H1 (cell line): ENCODE data around the gene MT1X. TPM values are rescaled to one million over a fixed set of nuclear protein-coding genes. Genes with fewer than 3 reads are reported as not detected.

Experiments used
- CTCF ChIA-PET: fragments of 300-600 bp; sonication (Branson Sonifier 250); formaldehyde crosslinking; loops from one replicate; lab custom pipeline; 2021; ENCODE audit not compliant: partially characterized antibody; lab: Charles Lee
- POLR2A ChIA-PET: fragments of 300-600 bp; sonication (Branson Sonifier 250); formaldehyde crosslinking; loops from one replicate; lab custom pipeline; 2021; ENCODE audit warnings: inconsistent platforms; ENCODE audit not compliant: partially characterized antibody; lab: Charles Lee
- DNase-seq, 2 experiments: peaks; one replicate each; pipeline versions ENCODE4 v3.0.0 to v3.0.0-alpha.2; 2010 to 2022; ENCODE audit warnings: low spot score in 2 of 2, low read depth in 1 of 2, mixed read lengths in 1 of 2
- FAIRE-seq: peaks from 2 replicates; lab custom pipeline; 2011; peaks lifted over from hg19 to GRCh38; lab: Jason Lieb, UNC
- H2AFZ ChIP-seq: 2 replicates; pipeline ENCODE4 v1.8.1; 2012; ENCODE audit warnings: low read length, inconsistent platforms
- H2AK5ac ChIP-seq: 2 replicates; pipeline ENCODE4 v1.6.1; 2013; ENCODE audit warnings: low read depth, low read length
- H2BK120ac ChIP-seq: replicated peaks from 2 replicates; pipeline ENCODE3; 2013; ENCODE audit warnings: low read depth, low read length, inconsistent platforms
- H2BK12ac ChIP-seq: 2 replicates; pipeline ENCODE4 v1.6.1; 2013; ENCODE audit warnings: low read depth, low read length
- H2BK15ac ChIP-seq: 2 replicates; pipeline ENCODE4 v1.6.1; 2013; ENCODE audit warnings: low read length
- H2BK20ac ChIP-seq: 2 replicates; pipeline ENCODE4 v1.6.1; 2013; ENCODE audit warnings: low read length
- H2BK5ac ChIP-seq: 2 replicates; pipeline ENCODE4 v1.6.1; 2013; ENCODE audit warnings: low read depth, low read length
- H3K14ac ChIP-seq: 2 replicates; pipeline ENCODE4 v1.6.1; 2013; ENCODE audit warnings: inconsistent platforms; ENCODE audit not compliant: insufficient read length
- H3K18ac ChIP-seq: 2 replicates; pipeline ENCODE4 v1.6.1; 2013; ENCODE audit warnings: low read length; ENCODE audit errors: extremely low read depth
- H3K23ac ChIP-seq: 2 replicates; pipeline ENCODE4 v1.6.1; 2013; ENCODE audit warnings: inconsistent platforms; ENCODE audit not compliant: insufficient read length
- H3K23me2 ChIP-seq: 2 replicates; pipeline ENCODE4 v1.6.1; 2013; ENCODE audit warnings: low read depth, low read length
- H3K27ac ChIP-seq: 2 replicates; pipeline ENCODE4 v1.6.1; 2011; ENCODE audit warnings: low read depth, low read length, inconsistent platforms
- H3K27me3 ChIP-seq, 4 experiments: replicated peaks in 1 of 4; 1 replicate in 1 of 4; 2 replicates in 3 of 4; pipeline versions ENCODE4 v1.6.1 to v1.8.1; 2011 to 2013; ENCODE audit warnings: low read length in 3 of 4, mild to moderate bottlenecking in 3 of 4, inconsistent platforms in 2 of 4, mixed read lengths in 2 of 4, moderate library complexity in 1 of 4; ENCODE audit not compliant: control insufficient read depth in 3 of 4, insufficient read depth in 3 of 4; ENCODE audit errors: extremely low read depth in 1 of 4
- H3K36me3 ChIP-seq, 4 experiments: 2 replicates each; pipeline versions ENCODE4 v1.6.1 to v1.8.1; 2011 to 2013; ENCODE audit warnings: mild to moderate bottlenecking in 4 of 4, low read length in 3 of 4, moderate library complexity in 2 of 4, control low read depth in 1 of 4, inconsistent platforms in 1 of 4; ENCODE audit not compliant: insufficient read depth in 4 of 4, control insufficient read depth in 2 of 4
- H3K4ac ChIP-seq: replicated peaks from 2 replicates; pipeline ENCODE3; 2013; ENCODE audit warnings: low read length, low read depth, mixed read lengths, inconsistent platforms; ENCODE audit not compliant: insufficient read length
- H3K4me1 ChIP-seq, 4 experiments: replicated peaks in 1 of 4; 1 replicate in 1 of 4; 2 replicates in 3 of 4; pipeline versions ENCODE4 v1.6.1 to v1.8.1; 2011 to 2013; ENCODE audit warnings: low read length in 3 of 4, inconsistent platforms in 2 of 4, mixed read lengths in 1 of 4; ENCODE audit not compliant: insufficient read depth in 4 of 4, control insufficient read depth in 3 of 4
- H3K4me2 ChIP-seq, 2 experiments: 2 replicates each; pipeline versions ENCODE4 v1.6.1 to v1.8.1; 2011 to 2013; ENCODE audit warnings: low read depth in 2 of 2, low read length in 2 of 2, control low read depth in 1 of 2, inconsistent platforms in 1 of 2, mild to moderate bottlenecking in 1 of 2; ENCODE audit not compliant: insufficient read depth in 1 of 2
- H3K4me3 ChIP-seq, 4 experiments: fragments of 200-600, 300-600 bp in 1 of 4; sonication (generic), shearing (Covaris generic), sonication (Bioruptor Twin) in 1 of 4; 2 replicates each; pipeline versions ENCODE4 v1.5.1 to v1.8.1; 2011 to 2016; ENCODE audit warnings: low read length in 4 of 4, low read depth in 3 of 4, control low read depth in 2 of 4, inconsistent platforms in 2 of 4, mild to moderate bottlenecking in 2 of 4, mixed read lengths in 1 of 4, moderate library complexity in 1 of 4; ENCODE audit not compliant: insufficient read depth in 2 of 4; ENCODE audit errors: extremely low read depth in 1 of 4
- H3K56ac ChIP-seq: replicated peaks from 2 replicates; pipeline ENCODE3; 2013; ENCODE audit warnings: low read depth, mild to moderate bottlenecking, mixed read lengths, low read length, inconsistent platforms; ENCODE audit not compliant: insufficient read length
- H3K79me1 ChIP-seq: 2 replicates; pipeline ENCODE4 v1.6.1; 2013; ENCODE audit warnings: low read depth, low read length, control low read depth
- H3K79me2 ChIP-seq, 2 experiments: 2 replicates each; pipeline versions ENCODE4 v1.6.1 to v1.8.1; 2012 to 2013; ENCODE audit warnings: low read length in 2 of 2, mild to moderate bottlenecking in 2 of 2, inconsistent platforms in 1 of 2; ENCODE audit not compliant: insufficient read depth in 2 of 2, control insufficient read depth in 1 of 2
- H3K9ac ChIP-seq, 4 experiments: replicated peaks in 1 of 4; 1 replicate in 1 of 4; 2 replicates in 3 of 4; pipeline versions ENCODE4 v1.6.1 to v1.8.1; 2011 to 2013; ENCODE audit warnings: low read depth in 3 of 4, low read length in 3 of 4, control low read depth in 2 of 4, mild to moderate bottlenecking in 2 of 4, moderate library complexity in 2 of 4, inconsistent platforms in 1 of 4; ENCODE audit errors: extremely low read depth in 1 of 4
- H3K9me3 ChIP-seq, 2 experiments: 2 replicates each; pipeline versions ENCODE4 v1.6.1 to v1.8.1; 2012 to 2013; ENCODE audit warnings: mild to moderate bottlenecking in 2 of 2, moderate library complexity in 2 of 2, control low read depth in 1 of 2, inconsistent platforms in 1 of 2, low read depth in 1 of 2, low read length in 1 of 2, mixed read lengths in 1 of 2; ENCODE audit not compliant: insufficient read depth in 2 of 2
- H4K20me1 ChIP-seq, 2 experiments: replicated peaks in 1 of 2; 2 replicates each; pipeline versions ENCODE3 to v1.8.1; 2011 to 2013; ENCODE audit warnings: inconsistent platforms in 2 of 2, low read length in 2 of 2, mild to moderate bottlenecking in 1 of 2; ENCODE audit not compliant: insufficient read depth in 2 of 2, control insufficient read depth in 1 of 2
- H4K5ac ChIP-seq: 2 replicates; pipeline ENCODE4 v1.6.1; 2013; ENCODE audit warnings: low read length, low read depth, mixed read lengths, inconsistent platforms; ENCODE audit not compliant: insufficient read length
- H4K8ac ChIP-seq: 2 replicates; pipeline ENCODE4 v1.8.0; 2013; ENCODE audit warnings: mild to moderate bottlenecking, moderate library complexity, low read length, inconsistent platforms; ENCODE audit not compliant: insufficient read depth; ENCODE audit errors: extremely low read depth
- H4K91ac ChIP-seq: replicated peaks from 2 replicates; pipeline ENCODE3; 2013; ENCODE audit warnings: low read length, mixed read lengths, inconsistent platforms; ENCODE audit not compliant: insufficient read length
- EZH2 ChIP-seq: fragments of 200-600 bp; sonication (generic); IDR thresholded peaks from 2 replicates; pipeline ENCODE4 v1.7.1; 2012; ENCODE audit warnings: low read depth, mild to moderate bottlenecking, moderate library complexity, low read length, inconsistent platforms; ENCODE audit not compliant: severe bottlenecking
- POLR2A ChIP-seq, 2 experiments: IDR thresholded peaks; 1 replicate in 1 of 2; 2 replicates in 1 of 2; pipeline ENCODE4 v1.6.1; 2011; ENCODE audit warnings: low read depth in 2 of 2, low read length in 2 of 2, mild to moderate bottlenecking in 2 of 2; ENCODE audit errors: control extremely low read depth in 1 of 2
- RNF2 ChIP-seq: fragments of 200-900, 300-1000 bp; sonication (generic); IDR thresholded peaks from 2 replicates; pipeline ENCODE4 v1.7.1; 2016; ENCODE audit warnings: borderline replicate concordance, low read depth, mild to moderate bottlenecking, antibody characterized with exemption, low read length; ENCODE audit not compliant: poor library complexity, severe bottlenecking; ENCODE audit errors: missing control alignments
- SUZ12 ChIP-seq: fragments of 200-600 bp; sonication (generic); IDR thresholded peaks from 2 replicates; pipeline ENCODE4 v1.6.1; 2012; ENCODE audit warnings: mild to moderate bottlenecking, inconsistent platforms, low read length, moderate library complexity, mixed read lengths
- WGBS, 2 experiments: shearing (Covaris generic) in 1 of 2; methylation state at CpG; one replicate each; pipeline versions ENCODE4 v1.1.6 to v1.1.7; 2013 to 2015; ENCODE audit warnings: low lambda C conversion rate in 2 of 2, mixed read lengths in 2 of 2, inconsistent platforms in 1 of 2, low coverage in 1 of 2, missing lambda C conversion rate in 1 of 2; ENCODE audit not compliant: insufficient replicate concordance in 2 of 2, insufficient coverage in 1 of 2, insufficient read length in 1 of 2; ENCODE audit errors: extremely low coverage in 1 of 2, missing lambda C conversion rate in 1 of 2; 5-methylcytosine and 5-hydroxymethylcytosine counted together
- polyA plus RNA-seq, 7 experiments: library from polyadenylated mRNA; depleted of rRNA in 3 of 7; stranded (reverse) in 5 of 7; unstranded in 2 of 7; fragments of >200 nt in 5 of 7; fragments of 200-250 nt in 2 of 7; gene quantifications; 1 replicate in 5 of 7; 2 replicates in 1 of 7; 4 replicates in 1 of 7; pipeline versions ENCODE4 v1.2.1 to v1.2.3, GENCODE V29; 2011 to 2013; ENCODE audit warnings: missing spikeins in 2 of 7, mixed read lengths in 2 of 7
- total RNA-seq: library from RNA; stranded (reverse); fragmentation: NEBNext Ultra II Directional; extraction: Animal tissue kit (Norgen Biotek cat#: 25700); gene quantifications from 2 replicates; pipeline ENCODE4 v1.2.1, GENCODE V29; 2021

MT1X gene
- total and polyA plus RNA-seq, 2 of the 8 experiments (the other 6 are each of a cell fraction or from before 2014, with no cell fraction given) = 52.4 to 1,060 TPM

DNA sequence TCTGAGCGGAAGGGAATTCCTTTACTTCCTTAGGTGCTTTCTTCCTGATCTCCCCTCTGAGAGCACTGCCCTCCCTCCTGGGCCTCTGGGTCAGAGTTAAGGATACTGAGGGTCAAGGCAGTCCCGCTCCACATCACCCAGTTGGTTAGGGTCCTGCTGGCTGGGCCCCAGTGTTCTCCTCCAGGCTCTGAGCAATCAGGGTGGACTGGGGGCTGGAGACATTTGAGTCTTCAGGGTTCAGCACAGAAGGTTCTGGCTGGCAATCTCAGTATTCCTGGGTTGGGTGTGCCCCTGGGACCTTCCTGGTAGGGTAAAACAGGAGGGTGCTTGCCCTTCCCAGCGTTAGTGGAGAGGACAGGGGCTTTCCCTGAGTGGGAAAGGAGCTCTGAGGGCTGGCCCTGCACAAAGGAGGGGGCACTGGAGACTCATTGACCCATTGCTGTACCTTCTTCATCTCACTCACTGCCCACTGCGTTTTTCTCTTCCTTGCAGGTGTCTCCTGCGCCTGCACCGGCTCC, 49.4 kb upstream of the MT1X start:
- Histone ChIP-seq H4K5ac (no peak overlapping the region), H3K9me3 (no peaks in the 10 kb centered on the region), H2BK120ac (no peak overlapping the region), H3K56ac (no peak overlapping the region), H2BK15ac (no peak overlapping the region), H4K8ac (no peak overlapping the region), H2BK20ac (no peak overlapping the region; the same call in 1 of the 2 replicates), H2BK12ac (no peak overlapping the region), H3K27ac (no peak overlapping the region), H4K91ac (no peak overlapping the region), H3K4me2 (peak overlapping the region; percentile 68 to 72), H2AFZ (no peak overlapping the region), H3K14ac (no peak overlapping the region), H2BK5ac (peak overlapping the region; percentile 44; the same call in 1 of the 2 replicates), H4K20me1 (peaks cover 14 to 29% of the 10 kb centered on the region in 2 experiments), H3K79me1 (no peaks in the 10 kb centered on the region), H3K4ac (no peak overlapping the region), H3K36me3 (no peaks in the 10 kb centered on the region; a peak in 1 of 8 replicates), H3K4me1 (peaks cover 0 to 13% (median 5%) of the 10 kb centered on the region in 4 experiments; a peak in 6 of 7 replicates), H3K27me3 (peaks cover 91 to 100% (median 100%) of the 10 kb centered on the region in 4 experiments), H3K23ac (no peak overlapping the region), H3K4me3 (peak overlapping the region; percentile 10 to 56 (median 18); a peak in 4 of 8 replicates), H3K79me2 (no peaks in the 10 kb centered on the region), H3K23me2 (peaks cover 5% of the 10 kb centered on the region; the same call in 1 of the 2 replicates), H3K18ac (no peak overlapping the region), H3K9ac (no peak overlapping the region), H2AK5ac (no peak overlapping the region)
- peak; percentile 23; the same call in 1 of the 2 replicates for TF ChIP-seq SUZ12
- TF ChIP-seq EZH2 = peak; percentile 48
- TF ChIP-seq RNF2 = peak; percentile 73
- TF ChIP-seq POLR2A (IDR thresholded peaks at IDR 0.05; ENCODE audit: control extremely low read depth in 1 of 2, low read depth in 2 of 2, low read length in 2 of 2) = no peak
- ChIA-PET POLR2A (interaction anchor here (0.9 to 2.2 kb wide), 6 partner anchors 10 to 41 kb away, joined by 3 to 8 read pairs (median 4); partner anchors contain the start of genes MT1G and MT1H), CTCF (interaction anchor here (1.0 to 1.5 kb wide), 7 partner anchors 17 to 69 kb away, joined by 3 to 4 read pairs (median 3); no protein-coding TSS in a partner anchor)
- 6% methylated on average over 5 of the region's 6 CpGs; no CpG with 5 or more reads in 1 of the 2 experiments for WGBS, 2 experiments
- no peak for FAIRE-seq
- no peak for DNase-seq
